ENCODE data around the gene HTR7.

HTR7 gene

GRCh38 chr10:90804354-90804753 lies 53.5 kb downstream of the HTR7 start:
- no peak for DNase-seq (ENCODE audit: low read depth)

- DNase-seq (ENCODE audit: low read depth): no peak
Observed at GRCh38 chr10:90801608-90802007, 56.2 kb downstream of the HTR7 start.

DNA sequence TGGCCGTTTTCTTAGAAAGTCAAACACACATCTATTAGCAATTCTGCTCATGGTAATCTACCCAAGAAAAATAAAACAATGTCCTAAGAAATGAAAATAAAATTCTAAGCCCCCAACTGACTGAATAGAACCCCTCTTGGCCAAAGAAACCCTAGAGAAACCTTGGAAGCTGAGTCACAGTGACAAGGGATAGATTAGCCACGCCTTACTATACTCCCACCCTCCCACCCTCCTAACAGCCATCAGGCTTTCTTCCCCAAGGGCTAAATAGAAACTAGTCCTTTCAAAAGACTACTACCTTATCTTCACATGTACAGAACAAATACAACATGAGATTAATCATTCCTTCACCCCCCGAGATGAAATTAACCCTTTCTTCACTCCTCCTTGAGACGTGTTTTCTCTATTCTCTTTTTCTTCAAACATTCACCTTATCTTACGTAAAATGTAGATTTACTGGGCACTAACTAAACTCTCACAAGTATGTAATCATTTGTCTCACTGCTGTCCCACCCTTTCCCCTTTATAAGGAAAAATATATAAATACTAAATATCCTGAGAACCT lies 57.5 kb downstream of the HTR7 start:
- DNase-seq (ENCODE audit: low read depth): no peak

DNA sequence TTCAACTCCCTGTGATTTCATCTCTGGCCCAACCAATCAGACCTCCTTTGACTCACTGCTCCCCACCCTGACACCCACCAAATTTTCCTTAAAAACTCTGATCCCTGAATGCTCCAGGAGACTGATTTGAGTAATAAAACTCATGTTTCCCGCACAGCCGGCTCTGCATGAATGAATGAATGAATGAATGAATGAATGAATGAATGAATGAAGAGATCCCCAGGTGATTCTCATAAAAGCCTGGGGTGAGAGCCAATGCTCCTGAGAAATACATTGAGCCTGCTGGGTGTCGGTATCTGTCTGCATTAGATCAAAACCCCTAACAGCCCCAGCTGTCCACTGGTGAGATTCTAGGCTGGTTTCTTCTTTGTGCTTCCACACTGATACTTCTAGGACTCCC lies 58.7 kb downstream of the HTR7 start:
- DNase-seq (ENCODE audit: low read depth): no peak

DNA sequence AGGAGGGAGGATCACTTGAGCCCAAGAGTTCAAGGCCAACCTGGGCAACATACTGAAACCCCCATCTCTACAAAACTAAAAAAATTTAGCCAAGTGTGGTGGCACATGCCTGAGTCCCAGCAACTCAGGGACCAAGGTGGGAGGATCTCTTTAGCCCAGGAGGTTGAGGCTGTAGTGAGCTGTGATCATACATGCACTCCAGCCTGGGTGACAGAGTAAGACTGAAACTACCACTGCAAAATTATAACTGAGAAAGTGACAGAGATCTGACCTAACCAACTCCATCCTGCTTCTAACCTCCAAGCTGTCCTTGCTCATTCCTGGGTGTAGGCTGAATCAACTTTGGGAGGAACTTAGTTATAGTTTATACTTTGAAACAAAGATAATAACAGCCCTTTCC lies 59.4 kb downstream of the HTR7 start:
- DNase-seq (ENCODE audit: low read depth): no peak

GRCh38 chr10:90790422-90790821 lies 67.4 kb downstream of the HTR7 start:
- DNase-seq (ENCODE audit: low read depth): no peak

DNA sequence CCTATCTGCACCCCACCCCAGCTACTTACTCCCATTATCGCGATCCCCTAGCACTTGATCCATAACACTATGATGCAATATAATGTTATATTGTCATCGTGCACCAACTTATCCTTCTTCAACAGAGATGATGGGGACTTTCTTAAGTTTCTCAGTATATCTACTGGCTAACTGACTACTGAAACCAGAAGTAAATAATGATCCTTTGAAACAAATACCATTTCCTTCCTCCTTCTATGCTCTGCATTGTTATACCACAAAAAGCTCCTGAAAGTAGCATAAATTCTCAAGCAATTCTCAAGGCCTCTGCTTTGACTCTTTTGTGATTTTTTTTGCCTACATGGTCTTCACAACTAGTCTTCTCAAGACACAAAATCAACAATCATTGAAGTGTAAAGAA lies 68.9 kb downstream of the HTR7 start:
- DNase-seq (ENCODE audit: low read depth): no peak

DNA sequence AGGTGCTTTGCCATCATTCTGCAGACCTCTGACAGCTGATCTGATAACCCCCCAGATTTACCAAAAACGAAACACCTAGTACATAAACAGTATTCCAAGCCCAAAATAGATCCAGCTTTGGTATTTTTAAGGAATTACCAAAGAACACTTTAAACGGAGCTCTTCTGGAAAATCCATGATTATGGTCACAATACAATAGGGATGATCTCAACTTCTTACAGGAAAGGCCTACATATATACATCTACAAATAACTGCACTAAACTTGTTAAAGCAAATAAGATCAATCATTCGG lies 69.7 kb downstream of the HTR7 start:
- no peak for DNase-seq (ENCODE audit: low read depth)

GRCh38 chr10:90787393-90788198 lies 70.2 kb downstream of the HTR7 start:
- peak; percentile 4 for DNase-seq (ENCODE audit: low read depth)

- no peak for DNase-seq (ENCODE audit: low read depth)
Observed at GRCh38 chr10:90785782-90786181, 72.1 kb downstream of the HTR7 start.

DNA sequence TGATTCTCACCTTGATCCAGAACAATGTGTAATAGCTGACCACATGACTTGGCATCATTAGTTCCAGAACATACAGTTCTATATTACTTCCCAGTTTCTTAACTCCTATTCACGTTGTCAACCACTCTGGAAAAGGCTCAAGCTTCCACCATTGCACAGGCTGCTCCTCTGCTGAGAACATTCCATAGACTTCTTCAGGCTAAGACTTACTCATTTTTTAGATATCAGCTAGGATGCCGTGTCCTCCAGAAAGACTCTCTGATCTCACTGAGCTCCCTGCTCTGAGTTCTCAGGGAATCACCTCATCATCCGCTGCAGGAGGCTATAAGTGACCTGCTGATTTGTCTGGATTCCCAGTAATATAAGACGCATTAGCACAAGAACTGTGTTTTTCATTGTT lies 73.1 kb downstream of the HTR7 start:
- no peak for DNase-seq (ENCODE audit: low read depth)

DNA sequence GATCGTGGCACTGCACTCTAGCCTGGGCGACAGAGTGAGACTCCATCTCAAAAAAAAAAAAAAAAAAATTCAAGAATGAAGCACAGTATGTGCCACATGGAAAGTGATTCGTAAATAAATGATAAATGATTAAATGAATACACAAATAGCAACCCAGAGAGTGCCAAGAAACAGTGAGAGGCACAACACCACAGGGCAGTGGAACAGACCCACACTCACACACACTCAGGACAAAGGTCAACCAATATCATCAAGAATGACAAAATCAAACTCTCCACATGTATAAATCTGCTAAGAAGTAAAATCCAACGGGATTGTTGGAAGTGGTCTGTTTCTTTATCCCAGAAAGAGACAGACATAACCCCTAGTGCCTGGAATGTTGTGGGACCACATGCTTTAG lies 77.4 kb downstream of the HTR7 start:
- DNase-seq (ENCODE audit: low read depth): no peak

- no peak for DNase-seq (ENCODE audit: low read depth)
Observed at GRCh38 chr10:90779548-90779947, 78.3 kb downstream of the HTR7 start.

- DNase-seq (ENCODE audit: low read depth): no peak
Observed at GRCh38 chr10:90777621-90778020, 80.2 kb downstream of the HTR7 start.

DNA sequence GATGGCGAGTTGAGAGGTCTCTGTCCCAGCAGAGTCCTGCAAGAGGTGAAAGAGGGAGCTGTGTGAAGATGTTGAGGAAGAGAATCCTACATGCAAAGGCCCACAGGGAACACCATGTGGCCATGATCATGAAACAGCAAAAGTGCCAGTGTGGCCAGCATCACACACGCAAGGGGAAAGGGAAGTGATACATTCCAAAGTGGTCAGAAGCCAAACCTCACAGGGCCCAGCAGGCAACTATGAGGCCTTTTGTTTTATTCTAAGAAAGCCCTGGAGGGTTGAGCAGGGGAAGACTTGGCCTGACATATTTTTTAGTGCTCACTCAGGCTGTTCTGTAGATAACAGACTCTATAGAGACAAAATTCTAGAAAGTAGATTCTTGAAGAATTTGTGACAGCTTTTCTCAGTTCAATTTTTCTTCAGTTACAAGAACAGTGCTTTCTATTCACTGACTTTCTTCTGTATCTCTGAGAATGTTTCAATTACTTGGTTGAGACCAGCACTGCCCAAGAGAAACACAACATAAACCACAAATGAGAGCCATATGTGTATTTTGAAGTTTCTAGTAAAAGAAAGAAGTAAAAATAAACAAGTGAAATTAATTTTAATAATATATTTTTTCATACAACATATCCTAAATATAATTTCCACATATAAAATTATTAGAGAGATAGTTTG lies 82.3 kb downstream of the HTR7 start:
- no peak for DNase-seq (ENCODE audit: low read depth)

DNA sequence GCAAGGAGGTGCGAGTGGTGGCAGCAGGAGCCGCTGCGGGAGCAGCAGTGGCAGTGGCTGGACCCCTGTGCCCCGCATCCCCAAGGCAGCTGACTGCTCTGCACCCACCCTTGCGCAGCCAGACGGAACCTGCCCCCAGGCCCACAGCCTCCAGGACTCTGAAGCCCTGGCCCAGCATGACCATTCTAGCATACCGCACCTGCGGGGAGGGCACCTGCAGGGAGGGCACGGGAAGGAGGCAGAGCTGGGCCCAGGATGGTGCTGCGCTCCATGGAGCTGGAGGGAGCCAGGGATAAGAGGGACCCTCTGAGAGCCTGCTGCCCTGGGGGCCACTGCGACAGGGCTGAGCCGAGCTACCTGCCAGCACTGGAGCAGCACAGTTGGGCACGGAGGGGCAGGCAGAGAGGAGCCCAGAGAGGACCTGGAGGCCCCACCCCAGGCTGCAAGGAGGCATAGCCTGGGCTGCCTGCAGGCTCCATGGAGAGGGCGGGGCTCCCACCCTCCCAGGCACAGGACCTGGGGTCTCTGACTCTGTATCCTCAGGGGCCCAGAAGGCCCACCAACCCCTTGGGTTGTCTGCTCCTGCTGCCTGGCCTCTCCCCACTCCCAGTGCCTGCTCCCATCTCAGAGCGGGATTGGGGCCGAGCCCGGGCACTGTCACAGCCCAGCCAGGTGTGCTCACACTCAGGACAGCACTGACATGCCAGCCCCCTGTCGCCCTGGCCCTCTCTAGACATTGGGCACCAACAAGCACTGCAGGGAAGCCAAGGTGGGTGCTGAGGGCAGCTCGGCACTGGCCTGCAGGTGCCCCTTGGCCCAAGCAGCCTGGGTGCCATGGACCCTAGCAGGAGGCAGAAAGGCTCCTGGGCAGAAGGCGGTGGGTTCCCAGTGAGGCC lies 87.6 kb downstream of the HTR7 start:
- no peak for DNase-seq (ENCODE audit: low read depth)

GRCh38 chr10:90751107-90751997 lies 106.5 kb downstream of the HTR7 start:
- DNase-seq (ENCODE audit: low read depth): peak; percentile 15

DNA sequence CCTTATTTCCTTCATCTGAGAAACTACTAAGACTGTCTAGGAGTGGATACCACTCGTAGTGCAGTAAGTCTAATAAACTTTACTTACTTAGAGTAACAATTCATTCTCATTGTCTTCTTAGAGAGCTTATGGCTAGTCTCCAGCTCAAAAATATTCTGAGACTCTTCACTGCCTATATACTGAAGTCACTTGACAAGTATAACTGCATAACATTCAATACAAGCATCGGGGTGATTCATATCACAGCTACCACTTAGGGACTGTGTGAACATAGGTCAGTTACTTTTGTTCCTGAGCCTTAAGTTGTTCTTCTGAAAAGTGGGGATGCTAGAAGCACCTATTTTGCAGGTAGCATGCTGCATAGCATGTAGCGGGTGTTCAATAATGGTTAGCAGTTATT lies 111.0 kb downstream of the HTR7 start:
- no peak for DNase-seq (ENCODE audit: low read depth)

DNA sequence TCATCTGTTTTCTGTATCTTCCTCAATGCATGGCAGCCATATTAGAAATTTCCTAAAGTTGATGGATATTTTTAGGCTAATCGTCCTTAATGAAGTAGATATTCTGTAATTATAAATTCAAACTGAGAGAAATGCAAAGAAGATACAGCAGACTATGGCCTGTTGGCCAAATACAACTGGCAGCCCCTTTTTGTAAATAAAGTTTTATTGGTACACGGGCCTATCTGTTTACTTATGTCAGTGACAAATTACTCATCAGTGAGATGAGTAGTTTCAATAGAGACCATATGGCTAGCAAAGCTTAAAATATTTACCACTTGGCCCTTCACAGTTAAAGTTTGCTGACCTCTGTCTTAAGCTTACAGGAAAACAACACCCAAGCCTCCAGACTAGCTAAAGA lies 112.3 kb downstream of the HTR7 start:
- DNase-seq (ENCODE audit: low read depth): no peak

- no peak for DNase-seq (ENCODE audit: low read depth)
Observed at GRCh38 chr10:90743291-90743690, 114.5 kb downstream of the HTR7 start.

GRCh38 chr10:90741926-90742565 lies 115.8 kb downstream of the HTR7 start:
- DNase-seq (ENCODE audit: low read depth): no peak

All from activated T-cell treated with anti-CD3 and anti-CD28 coated beads for 24 hours (primary cell).